CD8-positive, alpha-beta memory T cell (primary cell): Measurements from ENCODE around the gene CAMKK1. TPM values are rescaled to one million over a fixed set of nuclear protein-coding genes. Genes with fewer than 3 reads are reported as not detected.
"Not testable (repeated sequence)": the region's sequence is repeated elsewhere in the genome, so short reads cannot be mapped to it uniquely, and the experiment has no call there.

Experiments
- CTCF ChIA-PET: fragments of 350-600 bp; sonication (Branson Sonifier 250); formaldehyde crosslinking; loops from one replicate; lab custom pipeline; 2021; ENCODE audit warnings: antibody characterized with exemption; lab: Charles Lee
- POLR2A ChIA-PET: fragments of 350-600 bp; sonication (Branson Sonifier 250); formaldehyde crosslinking; loops from one replicate; lab custom pipeline; 2021; ENCODE audit warnings: antibody characterized with exemption; lab: Charles Lee
- DNase-seq, 5 donors: peaks; one replicate each; pipeline versions ENCODE4 v3.0.0 to v3.0.0-alpha.2; 2020 to 2022; ENCODE audit warnings: mixed read lengths in 1 of 5
- H3K27ac ChIP-seq: one replicate; pipeline ENCODE4 v1.7.0; 2013; ENCODE audit warnings: low read depth, mild to moderate bottlenecking, low read length, moderate library complexity
- H3K27me3 ChIP-seq: 2 replicates; pipeline ENCODE4 v1.7.0; 2013; ENCODE audit warnings: low read length, mild to moderate bottlenecking; ENCODE audit not compliant: insufficient read depth, poor library complexity, severe bottlenecking
- H3K36me3 ChIP-seq: 2 replicates; pipeline ENCODE4 v1.7.0; 2013; ENCODE audit warnings: mild to moderate bottlenecking, low read length, moderate library complexity; ENCODE audit not compliant: insufficient read depth
- H3K4me1 ChIP-seq: 2 replicates; pipeline ENCODE4 v1.7.0; 2013; ENCODE audit warnings: mild to moderate bottlenecking, low read length, moderate library complexity; ENCODE audit not compliant: insufficient read depth
- H3K4me3 ChIP-seq: 2 replicates; pipeline ENCODE4 v1.7.0; 2013; ENCODE audit warnings: mild to moderate bottlenecking, low read length
- H3K9me3 ChIP-seq: 2 replicates; pipeline ENCODE4 v1.7.0; 2013; ENCODE audit warnings: mild to moderate bottlenecking, low read length
- H3K27ac Mint-ChIP-seq, 8 donors: one replicate each; pipeline ENCODE4 v1.8.0; 2020 to 2021; ENCODE audit warnings: mixed read lengths in 8 of 8, mild to moderate bottlenecking in 6 of 8, inconsistent platforms in 3 of 8, moderate library complexity in 3 of 8
- H3K27me3 Mint-ChIP-seq, 2 donors: one replicate each; pipeline ENCODE4 v1.8.0; 2020 to 2021; ENCODE audit warnings: mixed read lengths in 2 of 2, mild to moderate bottlenecking in 1 of 2, moderate library complexity in 1 of 2
- H3K36me3 Mint-ChIP-seq, 3 donors: one replicate each; pipeline ENCODE4 v1.8.0; 2020 to 2021; ENCODE audit warnings: mixed read lengths in 3 of 3, inconsistent platforms in 1 of 3, mild to moderate bottlenecking in 1 of 3
- H3K4me1 Mint-ChIP-seq, 3 donors: one replicate each; pipeline ENCODE4 v1.8.0; 2020 to 2021; ENCODE audit warnings: mixed read lengths in 3 of 3, inconsistent platforms in 1 of 3, mild to moderate bottlenecking in 1 of 3
- H3K4me3 Mint-ChIP-seq, 7 donors: one replicate each; pipeline ENCODE4 v1.8.0; 2020 to 2021; ENCODE audit warnings: mixed read lengths in 7 of 7, mild to moderate bottlenecking in 6 of 7, moderate library complexity in 4 of 7, inconsistent platforms in 2 of 7
- H3K9me3 Mint-ChIP-seq, 5 donors: one replicate each; pipeline ENCODE4 v1.8.0; 2020 to 2022; ENCODE audit warnings: mixed read lengths in 5 of 5, mild to moderate bottlenecking in 3 of 5, moderate library complexity in 2 of 5, inconsistent platforms in 1 of 5
- polyA plus RNA-seq: library from polyadenylated mRNA; unstranded; fragments of 300-500 nt; fragmentation: Illumina TruSeq; gene quantifications from one replicate; pipeline ENCODE4 v1.2.3, GENCODE V29; 2021
- total RNA-seq, 2 experiments: library from RNA; stranded (reverse); gene quantifications; one replicate each; pipeline ENCODE4 v1.2.3, GENCODE V29; 2021

CAMKK1 gene
- total and polyA plus RNA-seq, 3 experiments from 2014 or later = 1.1 to 2.7 (median 2.3) TPM

GRCh38 chr17:3845621-3846436 is 47.0 kb downstream of the CAMKK1 start, which contains the start of gene NCBP3:
NCBP3 (minus strand) TSS chr17:3846246; CDS start chr17:3846223, 23 bp downstream.
- Histone ChIP-seq H3K27me3 (no peaks in the 10 kb centered on the region), H3K9me3 (no peaks in the 10 kb centered on the region), H3K27ac (peak within 1 kb of the TSS; percentile 79), H3K4me1 (peaks cover 22% of the 10 kb centered on the region), H3K36me3 (no peaks in the 10 kb centered on the region), H3K4me3 (peak within 1 kb of the TSS; percentile 71)
- Mint-ChIP-seq H3K27me3 (peaks cover 0 to 4% of the 10 kb centered on the region in 2 donors), H3K27ac (peak within 1 kb of the TSS; percentile 81 to 98 (median 92)), H3K9me3 (no peaks in the 10 kb centered on the region), H3K4me3 (peak within 1 kb of the TSS; percentile 91 to 99 (median 94)), H3K4me1 (peaks cover 15 to 42% (median 24%) of the 10 kb centered on the region in 3 donors), H3K36me3 (peaks cover 0 to 38% (median 8%) of the 10 kb centered on the region in 3 donors)
- DNase-seq = peak; percentile 86 to 91 (median 86)
- ChIA-PET POLR2A (interaction anchor here (0.5 to 2.4 kb wide), 7 partner anchors 9 to 1488 kb away, joined by 3 to 10 read pairs (median 3); no protein-coding TSS in a partner anchor), CTCF (interaction anchor here (0.6 to 6.2 kb wide), 35 partner anchors 9 to 230 kb away, joined by 3 to 96 read pairs (median 4); partner anchors contain the start of genes CTNS, HASPIN and SHPK)

GRCh38 chr17:3845291-3845620 is 47.6 kb downstream of the CAMKK1 start:
- ChIA-PET CTCF (interaction anchor here (0.8 to 6.2 kb wide), 20 partner anchors 8 to 209 kb away, joined by 3 to 96 read pairs (median 6); partner anchors contain the start of genes CTNS, HASPIN and SHPK), POLR2A (interaction anchor here (0.5 to 2.4 kb wide), 5 partner anchors 9 to 1489 kb away, joined by 3 to 10 read pairs (median 3); no protein-coding TSS in a partner anchor)
- Mint-ChIP-seq H3K36me3 (peaks cover 0 to 44% (median 9%) of the 10 kb centered on the region in 3 donors), H3K4me3 (peak overlapping the region; percentile 91 to 99 (median 94)), H3K27ac (peak overlapping the region; percentile 81 to 98 (median 92)), H3K27me3 (peaks cover 0 to 4% of the 10 kb centered on the region in 2 donors), H3K9me3 (no peaks in the 10 kb centered on the region), H3K4me1 (peaks cover 20 to 48% (median 30%) of the 10 kb centered on the region in 3 donors)
- peak in 3 of 5 donors; percentile 11 to 17 (median 16) for DNase-seq
- Histone ChIP-seq H3K4me3 (peak overlapping the region; percentile 71), H3K9me3 (no peaks in the 10 kb centered on the region), H3K4me1 (peaks cover 22% of the 10 kb centered on the region), H3K36me3 (peaks cover 4% of the 10 kb centered on the region), H3K27me3 (no peaks in the 10 kb centered on the region), H3K27ac (peak overlapping the region; percentile 79)

GRCh38 chr17:3844556-3844955 is 48.3 kb downstream of the CAMKK1 start:
- H3K27me3 ChIP-seq, H3K9me3 ChIP-seq, H3K27ac ChIP-seq, H3K9me3 Mint-ChIP-seq, H3K27me3 Mint-ChIP-seq, H3K4me3 ChIP-seq, DNase-seq: not testable (repeated sequence)
- Histone ChIP-seq H3K4me1 (peaks cover 22% of the 10 kb centered on the region), H3K36me3 (peaks cover 11% of the 10 kb centered on the region)
- Mint-ChIP-seq H3K4me1 (peaks cover 20 to 55% (median 37%) of the 10 kb centered on the region in 3 donors), H3K27ac (peak overlapping the region in 5 of 8 donors; percentile 72 to 95 (median 92)), H3K36me3 (peaks cover 0 to 51% (median 11%) of the 10 kb centered on the region in 3 donors), H3K4me3 (peak overlapping the region; percentile 91 to 99 (median 94))
- CTCF ChIA-PET = interaction anchor here (0.9 to 6.2 kb wide), 11 partner anchors 7 to 138 kb away, joined by 3 to 96 read pairs (median 5); partner anchors contain the start of gene HASPIN
- POLR2A ChIA-PET = interaction anchor here (2.4 kb wide), 1 partner anchor 106 kb away, joined by 10 read pairs; no protein-coding TSS in a partner anchor

GRCh38 chr17:3843935-3844516 is 48.8 kb downstream of the CAMKK1 start:
- Histone ChIP-seq H3K27ac (no peak overlapping the region), H3K27me3 (no peaks in the 10 kb centered on the region), H3K9me3 (no peaks in the 10 kb centered on the region), H3K4me3 (no peak overlapping the region), H3K4me1 (peaks cover 22% of the 10 kb centered on the region), H3K36me3 (peaks cover 11% of the 10 kb centered on the region)
- Mint-ChIP-seq H3K4me3 (peak overlapping the region; percentile 78 to 96 (median 94)), H3K27me3 (peaks cover 0 to 2% of the 10 kb centered on the region in 2 donors), H3K36me3 (peaks cover 0 to 56% (median 12%) of the 10 kb centered on the region in 3 donors), H3K9me3 (no peaks in the 10 kb centered on the region), H3K27ac (peak overlapping the region; percentile 21 to 95 (median 74)), H3K4me1 (peaks cover 21 to 59% (median 37%) of the 10 kb centered on the region in 3 donors)
- POLR2A ChIA-PET = no interaction called here
- peak in 3 of 5 donors; percentile 16 to 30 (median 18) for DNase-seq
- CTCF ChIA-PET = interaction anchor here (1.3 to 6.2 kb wide), 6 partner anchors 9 to 120 kb away, joined by 3 to 96 read pairs (median 8); partner anchors contain the start of gene HASPIN

- H3K4me3 ChIP-seq = no peak overlapping the region
- ChIA-PET POLR2A (no interaction called here), CTCF (interaction anchor here (1.1 to 3.5 kb wide), 4 partner anchors 8 to 100 kb away, joined by 3 to 16 read pairs (median 12); partner anchors contain the start of gene NCBP3)
- Mint-ChIP-seq H3K27me3 (no peaks in the 10 kb centered on the region), H3K4me1 (peaks cover 13 to 52% (median 38%) of the 10 kb centered on the region in 3 donors), H3K9me3 (no peaks in the 10 kb centered on the region), H3K4me3 (no peak overlapping the region), H3K36me3 (peaks cover 0 to 87% (median 16%) of the 10 kb centered on the region in 3 donors), H3K27ac (peak overlapping the region in 4 of 8 donors; percentile 30 to 70 (median 68))
- DNase-seq = no peak
- H3K4me1 ChIP-seq = no peaks in the 10 kb centered on the region
- H3K36me3 ChIP-seq = peaks cover 24% of the 10 kb centered on the region
- no peak overlapping the region for H3K27ac ChIP-seq
- H3K9me3 ChIP-seq = no peaks in the 10 kb centered on the region
- H3K27me3 ChIP-seq = no peaks in the 10 kb centered on the region
Measured at GRCh38 chr17:3838206-3838605, 54.6 kb downstream of the CAMKK1 start.

GRCh38 chr17:3836551-3836950 is 56.3 kb downstream of the CAMKK1 start:
- no peaks in the 10 kb centered on the region for H3K9me3 ChIP-seq
- no peak for DNase-seq
- H3K4me3 ChIP-seq = no peak overlapping the region
- ChIA-PET CTCF (interaction anchor here (3.0 to 3.5 kb wide), 2 partner anchors 10 to 98 kb away, joined by 15 to 16 read pairs; partner anchors contain the start of gene NCBP3), POLR2A (interaction anchor here (0.6 kb wide), 1 partner anchor 9 kb away, joined by 3 read pairs; no protein-coding TSS in a partner anchor)
- Mint-ChIP-seq H3K4me1 (peaks cover 13 to 44% (median 38%) of the 10 kb centered on the region in 3 donors), H3K9me3 (no peaks in the 10 kb centered on the region), H3K4me3 (peak overlapping the region in 1 of 7 donors; percentile 56), H3K27ac (peak overlapping the region in 1 of 8 donors; percentile 66), H3K36me3 (peaks cover 0 to 76% (median 17%) of the 10 kb centered on the region in 3 donors), H3K27me3 (no peaks in the 10 kb centered on the region)
- H3K4me1 ChIP-seq = no peaks in the 10 kb centered on the region
- H3K36me3 ChIP-seq = peaks cover 24% of the 10 kb centered on the region
- no peaks in the 10 kb centered on the region for H3K27me3 ChIP-seq
- no peak overlapping the region for H3K27ac ChIP-seq
